ENCODE results near the gene VPS18. TPM values are rescaled to one million over a fixed set of nuclear protein-coding genes. Genes with fewer than 3 reads are reported as not detected.
A peak's percentile ranks its signal among the peaks of the same experiment; 100 is the strongest.

Gene VPS18
- total and polyA plus RNA-seq, 4 donors = 3.4 to 15.3 (median 10.3) TPM

GRCh38 chr15:40914486-40914885 is 20.2 kb downstream of the VPS18 start:
- no peak for DNase-seq (ENCODE audit: low spot score)
- Histone ChIP-seq H3K9me3 (ENCODE audit: control insufficient read depth in 4 of 4, low read length in 3 of 4) (no peaks in the 10 kb centered on the region), H3K4me1 (ENCODE audit: control insufficient read depth in 4 of 4, insufficient read depth in 4 of 4, low read length in 3 of 4) (peaks cover 9 to 27% (median 25%) of the 10 kb centered on the region in 4 donors), H3K4me3 (ENCODE audit: low read depth in 1 of 3, low read length in 3 of 3) (no peak overlapping the region), H3K27ac (ENCODE audit: low read depth in 1 of 2, low read length in 2 of 2) (no peak overlapping the region), H3K36me3 (ENCODE audit: control insufficient read depth in 4 of 4, insufficient read depth in 3 of 4, low read depth in 1 of 4, low read length in 3 of 4) (no peaks in the 10 kb centered on the region), H3K27me3 (ENCODE audit: control insufficient read depth in 4 of 4, insufficient read depth in 4 of 4, low read length in 3 of 4) (no peaks in the 10 kb centered on the region), H3K9ac (ENCODE audit: low read depth in 1 of 2, low read length in 2 of 2) (no peak overlapping the region)
- 93% methylated on average over 8 of the region's 8 CpGs for WGBS
- TF ChIP-seq NR2F2 (IDR thresholded peaks at IDR 0.05) (no peak), FOXA2 (IDR thresholded peaks at IDR 0.05) (no peak), JUND (IDR thresholded peaks at IDR 0.05) (no peak), FOXA1 (IDR thresholded peaks at IDR 0.05) (no peak), SP1 (IDR thresholded peaks at IDR 0.05) (no peak), TAF1 (conservative IDR thresholded peaks at IDR 0.05) (no peak), RXRA (IDR thresholded peaks at IDR 0.05) (no peak), YY1 (IDR thresholded peaks at IDR 0.05) (no peak), HNF4A (conservative IDR thresholded peaks at IDR 0.05) (no peak), RAD21 (IDR thresholded peaks at IDR 0.05) (no peak), EGR1 (IDR thresholded peaks at IDR 0.05; ENCODE audit: low read depth in 2 of 2) (no peak), GABPA (IDR thresholded peaks at IDR 0.05 in 1 of 2, conservative IDR thresholded peaks at IDR 0.05 in 1 of 2) (no peak), HNF4G (IDR thresholded peaks at IDR 0.05) (no peak)
- TF ChIP-seq, protein P1, sequence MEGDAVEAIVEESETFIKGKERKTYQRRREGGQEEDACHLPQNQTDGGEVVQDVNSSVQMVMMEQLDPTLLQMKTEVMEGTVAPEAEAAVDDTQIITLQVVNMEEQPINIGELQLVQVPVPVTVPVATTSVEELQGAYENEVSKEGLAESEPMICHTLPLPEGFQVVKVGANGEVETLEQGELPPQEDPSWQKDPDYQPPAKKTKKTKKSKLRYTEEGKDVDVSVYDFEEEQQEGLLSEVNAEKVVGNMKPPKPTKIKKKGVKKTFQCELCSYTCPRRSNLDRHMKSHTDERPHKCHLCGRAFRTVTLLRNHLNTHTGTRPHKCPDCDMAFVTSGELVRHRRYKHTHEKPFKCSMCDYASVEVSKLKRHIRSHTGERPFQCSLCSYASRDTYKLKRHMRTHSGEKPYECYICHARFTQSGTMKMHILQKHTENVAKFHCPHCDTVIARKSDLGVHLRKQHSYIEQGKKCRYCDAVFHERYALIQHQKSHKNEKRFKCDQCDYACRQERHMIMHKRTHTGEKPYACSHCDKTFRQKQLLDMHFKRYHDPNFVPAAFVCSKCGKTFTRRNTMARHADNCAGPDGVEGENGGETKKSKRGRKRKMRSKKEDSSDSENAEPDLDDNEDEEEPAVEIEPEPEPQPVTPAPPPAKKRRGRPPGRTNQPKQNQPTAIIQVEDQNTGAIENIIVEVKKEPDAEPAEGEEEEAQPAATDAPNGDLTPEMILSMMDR (IDR thresholded peaks at IDR 0.05; ENCODE audit: low read depth, low read length, missing input control) = no peak
- TF ChIP-seq, protein P2, sequence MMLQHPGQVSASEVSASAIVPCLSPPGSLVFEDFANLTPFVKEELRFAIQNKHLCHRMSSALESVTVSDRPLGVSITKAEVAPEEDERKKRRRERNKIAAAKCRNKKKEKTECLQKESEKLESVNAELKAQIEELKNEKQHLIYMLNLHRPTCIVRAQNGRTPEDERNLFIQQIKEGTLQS (IDR thresholded peaks at IDR 0.05) = no peak
- TF ChIP-seq, protein P3, sequence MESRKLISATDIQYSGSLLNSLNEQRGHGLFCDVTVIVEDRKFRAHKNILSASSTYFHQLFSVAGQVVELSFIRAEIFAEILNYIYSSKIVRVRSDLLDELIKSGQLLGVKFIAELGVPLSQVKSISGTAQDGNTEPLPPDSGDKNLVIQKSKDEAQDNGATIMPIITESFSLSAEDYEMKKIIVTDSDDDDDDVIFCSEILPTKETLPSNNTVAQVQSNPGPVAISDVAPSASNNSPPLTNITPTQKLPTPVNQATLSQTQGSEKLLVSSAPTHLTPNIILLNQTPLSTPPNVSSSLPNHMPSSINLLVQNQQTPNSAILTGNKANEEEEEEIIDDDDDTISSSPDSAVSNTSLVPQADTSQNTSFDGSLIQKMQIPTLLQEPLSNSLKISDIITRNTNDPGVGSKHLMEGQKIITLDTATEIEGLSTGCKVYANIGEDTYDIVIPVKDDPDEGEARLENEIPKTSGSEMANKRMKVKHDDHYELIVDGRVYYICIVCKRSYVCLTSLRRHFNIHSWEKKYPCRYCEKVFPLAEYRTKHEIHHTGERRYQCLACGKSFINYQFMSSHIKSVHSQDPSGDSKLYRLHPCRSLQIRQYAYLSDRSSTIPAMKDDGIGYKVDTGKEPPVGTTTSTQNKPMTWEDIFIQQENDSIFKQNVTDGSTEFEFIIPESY (IDR thresholded peaks at IDR 0.05) = no peak

DNA sequence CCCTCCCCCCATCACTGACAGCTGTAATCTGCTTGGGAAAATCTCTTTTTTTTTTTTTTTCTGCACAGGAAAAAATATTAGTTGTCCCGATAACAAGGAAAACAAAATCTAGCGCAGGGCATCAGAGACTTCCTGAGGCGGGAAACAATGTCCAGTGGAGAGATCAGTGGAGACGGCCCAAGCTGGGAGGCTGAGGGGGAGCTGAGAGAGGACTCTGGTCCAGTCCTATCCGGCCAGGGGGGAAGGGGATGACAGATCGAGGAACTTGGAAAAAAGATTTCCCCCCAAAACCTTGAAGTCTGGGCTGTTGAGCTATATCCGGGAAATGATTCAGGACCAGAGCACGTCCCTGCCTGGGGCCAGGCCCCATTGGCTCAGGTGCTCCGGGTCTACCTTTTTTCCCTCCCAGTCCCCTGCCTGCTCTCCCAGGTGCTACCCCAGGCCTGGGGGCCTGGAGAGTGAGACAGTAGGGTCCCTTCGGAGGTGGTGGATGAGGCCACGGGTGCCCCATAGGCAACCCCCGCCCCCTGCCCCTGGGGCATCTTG is 20.9 kb downstream of the VPS18 start:
- TF ChIP-seq, protein P4, sequence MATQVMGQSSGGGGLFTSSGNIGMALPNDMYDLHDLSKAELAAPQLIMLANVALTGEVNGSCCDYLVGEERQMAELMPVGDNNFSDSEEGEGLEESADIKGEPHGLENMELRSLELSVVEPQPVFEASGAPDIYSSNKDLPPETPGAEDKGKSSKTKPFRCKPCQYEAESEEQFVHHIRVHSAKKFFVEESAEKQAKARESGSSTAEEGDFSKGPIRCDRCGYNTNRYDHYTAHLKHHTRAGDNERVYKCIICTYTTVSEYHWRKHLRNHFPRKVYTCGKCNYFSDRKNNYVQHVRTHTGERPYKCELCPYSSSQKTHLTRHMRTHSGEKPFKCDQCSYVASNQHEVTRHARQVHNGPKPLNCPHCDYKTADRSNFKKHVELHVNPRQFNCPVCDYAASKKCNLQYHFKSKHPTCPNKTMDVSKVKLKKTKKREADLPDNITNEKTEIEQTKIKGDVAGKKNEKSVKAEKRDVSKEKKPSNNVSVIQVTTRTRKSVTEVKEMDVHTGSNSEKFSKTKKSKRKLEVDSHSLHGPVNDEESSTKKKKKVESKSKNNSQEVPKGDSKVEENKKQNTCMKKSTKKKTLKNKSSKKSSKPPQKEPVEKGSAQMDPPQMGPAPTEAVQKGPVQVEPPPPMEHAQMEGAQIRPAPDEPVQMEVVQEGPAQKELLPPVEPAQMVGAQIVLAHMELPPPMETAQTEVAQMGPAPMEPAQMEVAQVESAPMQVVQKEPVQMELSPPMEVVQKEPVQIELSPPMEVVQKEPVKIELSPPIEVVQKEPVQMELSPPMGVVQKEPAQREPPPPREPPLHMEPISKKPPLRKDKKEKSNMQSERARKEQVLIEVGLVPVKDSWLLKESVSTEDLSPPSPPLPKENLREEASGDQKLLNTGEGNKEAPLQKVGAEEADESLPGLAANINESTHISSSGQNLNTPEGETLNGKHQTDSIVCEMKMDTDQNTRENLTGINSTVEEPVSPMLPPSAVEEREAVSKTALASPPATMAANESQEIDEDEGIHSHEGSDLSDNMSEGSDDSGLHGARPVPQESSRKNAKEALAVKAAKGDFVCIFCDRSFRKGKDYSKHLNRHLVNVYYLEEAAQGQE (IDR thresholded peaks at IDR 0.05) = no peak
- TF ChIP-seq NR2F2 (IDR thresholded peaks at IDR 0.05) (no peak), RXRA (IDR thresholded peaks at IDR 0.05) (no peak), HNF4A (conservative IDR thresholded peaks at IDR 0.05) (no peak), GABPA (IDR thresholded peaks at IDR 0.05 in 1 of 2, conservative IDR thresholded peaks at IDR 0.05 in 1 of 2) (no peak)
- TF ChIP-seq, protein P1 (IDR thresholded peaks at IDR 0.05; ENCODE audit: low read depth, low read length, missing input control) = no peak
- TF ChIP-seq, protein P5, sequence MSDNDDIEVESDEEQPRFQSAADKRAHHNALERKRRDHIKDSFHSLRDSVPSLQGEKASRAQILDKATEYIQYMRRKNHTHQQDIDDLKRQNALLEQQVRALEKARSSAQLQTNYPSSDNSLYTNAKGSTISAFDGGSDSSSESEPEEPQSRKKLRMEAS (IDR thresholded peaks at IDR 0.05) = no peak
- Histone ChIP-seq H3K27ac (ENCODE audit: low read depth in 1 of 2, low read length in 2 of 2) (peak overlapping the region in 1 of 2 donors; percentile 34), H3K4me3 (ENCODE audit: low read depth in 1 of 3, low read length in 3 of 3) (no peak overlapping the region), H3K9ac (ENCODE audit: low read depth in 1 of 2, low read length in 2 of 2) (no peak overlapping the region), H3K4me1 (ENCODE audit: control insufficient read depth in 4 of 4, insufficient read depth in 4 of 4, low read length in 3 of 4) (peaks cover 6 to 20% (median 19%) of the 10 kb centered on the region in 4 donors), H3K27me3 (ENCODE audit: control insufficient read depth in 4 of 4, insufficient read depth in 4 of 4, low read length in 3 of 4) (no peaks in the 10 kb centered on the region), H3K9me3 (ENCODE audit: control insufficient read depth in 4 of 4, low read length in 3 of 4) (no peaks in the 10 kb centered on the region), H3K36me3 (ENCODE audit: control insufficient read depth in 4 of 4, insufficient read depth in 3 of 4, low read depth in 1 of 4, low read length in 3 of 4) (no peaks in the 10 kb centered on the region)
- WGBS = 88% methylated on average over 12 of the region's 12 CpGs
- DNase-seq (ENCODE audit: low spot score) = no peak

All from liver (tissue), 9 donors.